Breast epithelium (tissue), 3 donors: ENCODE measurements around the gene CDH24.

Experiments used
- CTCF ChIP-seq, 3 donors: fragments of 450-650 bp; IDR thresholded peaks; one replicate each; pipeline ENCODE4 v1.5.1; 2016 to 2017; ENCODE audit warnings: antibody characterized with exemption in 3 of 3, mild to moderate bottlenecking in 3 of 3, moderate library complexity in 3 of 3
- POLR2A ChIP-seq: fragments of 450-650 bp; IDR thresholded peaks from one replicate; pipeline ENCODE4 v1.6.1; 2016; ENCODE audit warnings: antibody characterized with exemption, mild to moderate bottlenecking, moderate library complexity

GRCh38 chr14:23034498-23035302 is 22.6 kb downstream of the CDH24 start, which contains the start of gene PSMB5:
- TF ChIP-seq CTCF (IDR thresholded peaks at IDR 0.05) (no peak), POLR2A (no peak)
